GM19193 (cell line): ENCODE measurements around the gene MCM8.

Experiments used
- POLR2A ChIP-seq: IDR thresholded peaks from 4 replicates; pipeline ENCODE4 v1.6.1; 2011; ENCODE audit not compliant: insufficient read depth, insufficient read length; ENCODE audit errors: extremely low read depth

The MCM8 gene

GRCh38 chr20:6044115-6044514 lies 93.7 kb downstream of the MCM8 start:
- TF ChIP-seq POLR2A = no peak

DNA sequence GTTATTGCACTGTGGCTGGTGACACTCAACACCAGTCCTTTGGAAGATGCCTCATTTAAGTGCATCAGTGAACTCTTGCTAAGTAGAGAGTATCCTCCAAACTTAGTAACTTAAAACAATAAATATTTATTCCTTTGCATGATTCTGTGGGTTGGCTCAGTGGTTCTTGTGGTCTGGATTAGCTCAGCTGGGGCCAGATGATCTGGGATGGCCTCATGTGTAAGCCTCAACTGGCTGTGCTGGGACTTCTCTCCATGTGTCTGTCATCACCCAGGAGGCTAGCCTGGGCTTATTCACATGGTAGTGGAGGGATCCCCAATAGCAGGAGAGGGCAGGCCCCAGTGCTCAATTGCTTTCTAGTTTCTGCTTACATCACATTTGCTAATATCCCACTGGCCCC lies 95.1 kb downstream of the MCM8 start:
- TF ChIP-seq POLR2A = no peak

- no peak for TF ChIP-seq POLR2A
These were observed 96.0 kb downstream of the MCM8 start for GRCh38 chr20:6046432-6046831.

DNA sequence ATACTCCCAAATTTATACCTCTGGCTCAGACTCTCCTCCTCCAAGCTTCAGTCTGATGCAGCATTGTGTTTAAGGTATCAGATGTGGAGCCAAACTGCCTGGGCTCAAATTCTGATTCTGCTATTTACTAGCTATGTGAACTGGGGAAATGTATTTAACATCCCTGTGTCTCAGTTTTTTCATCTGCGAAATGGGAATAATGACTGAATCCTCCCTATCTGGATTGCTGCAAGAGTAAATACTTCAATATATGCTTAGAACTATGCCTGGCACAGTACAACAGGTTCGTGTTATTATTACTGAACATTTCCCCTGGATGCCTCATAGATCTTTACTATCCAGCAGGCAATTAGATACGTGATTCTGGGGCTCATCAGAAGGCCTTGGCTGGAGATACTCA lies 97.9 kb downstream of the MCM8 start:
- no peak for TF ChIP-seq POLR2A
